ENCODE data around the gene NLGN1.

DNA sequence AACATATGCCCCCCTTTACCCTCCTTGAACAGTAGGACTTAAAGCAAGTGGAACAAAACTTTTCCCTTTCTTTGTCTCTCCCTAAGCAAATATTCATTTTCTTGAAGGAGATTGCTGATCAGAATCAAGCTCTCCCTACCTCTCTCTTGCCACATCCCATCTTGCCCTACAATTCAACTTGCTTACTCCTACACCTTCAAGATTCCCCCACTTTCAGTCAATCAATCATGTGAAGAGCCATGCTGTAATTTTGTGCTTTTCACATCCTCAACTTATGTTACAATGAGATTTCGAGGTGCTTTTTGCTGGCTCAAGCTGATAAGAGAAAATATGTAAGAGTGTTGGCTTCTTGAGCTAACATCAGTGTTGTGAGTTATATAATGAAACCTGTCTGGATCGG, 662.9 kb downstream of the NLGN1 start:
- TF ChIP-seq CTCF (IDR thresholded peaks at IDR 0.05) (no peak), POLR2A (IDR thresholded peaks at IDR 0.05) (no peak)

Data from heart left ventricle (tissue), 13 donors.